Measurements from ENCODE around the gene TCF4.

The TCF4 gene

GRCh38 chr18:55179425-55179824 is 408.6 kb downstream of the TCF4 start:
- no peak overlapping the region for H3K27ac ChIP-seq
- H3K4me3 ChIP-seq: no peak overlapping the region
- DNase-seq (ENCODE audit: low spot score): no peak
- TF ChIP-seq CTCF (IDR thresholded peaks at IDR 0.05): no peak

- no peak for TF ChIP-seq CTCF (IDR thresholded peaks at IDR 0.05)
Observed at GRCh38 chr18:55173291-55173690, 414.7 kb downstream of the TCF4 start.

More at GRCh38 chr18:55173291-55173690, 414.7 kb downstream of the TCF4 start:
- Histone ChIP-seq H3K27ac (no peak overlapping the region), H3K4me3 (no peak overlapping the region)
- DNase-seq (ENCODE audit: low spot score): no peak

Data from coronary artery (tissue), 2 donors.